Hematopoietic multipotent progenitor cell treated with erythropoietin and hydrocortisone succinate and interleukin-3 and kit ligand, for 17 days (in vitro differentiated cells): Measurements from ENCODE around the gene OR5H2.
"Not testable (repeated sequence)": the region's sequence is repeated elsewhere in the genome, so short reads cannot be mapped to it uniquely, and the experiment has no call there.

ENCODE experiments used
- DNase-seq: peaks from one replicate; pipeline ENCODE4 v3.0.0-alpha.2; 2015; ENCODE audit warnings: low spot score

Gene OR5H2

GRCh38 chr3:98282205-98282604 is at the start of gene OR5H2:
TSS of gene OR5H2 (plus strand) at chr3:98282505. CDS start at chr3:98282903, 398 bp downstream.
- no peak for DNase-seq

- no peak for DNase-seq
Measured at GRCh38 chr3:98233468-98233867, 48.8 kb upstream of the OR5H2 start.

- no peak for DNase-seq
Measured at GRCh38 chr3:98240131-98240530, 42.2 kb upstream of the OR5H2 start.

GRCh38 chr3:98242155-98242554 is 40.1 kb upstream of the OR5H2 start:
- no peak for DNase-seq

- no peak for DNase-seq
Measured at GRCh38 chr3:98243843-98244242, 38.5 kb upstream of the OR5H2 start.

- DNase-seq, result no peak
Measured at GRCh38 chr3:98246142-98246541, 36.2 kb upstream of the OR5H2 start.

- not testable (repeated sequence) for DNase-seq
Measured at GRCh38 chr3:98256026-98256425, 26.3 kb upstream of the OR5H2 start.

- no peak for DNase-seq
Measured at GRCh38 chr3:98259707-98260106, 22.6 kb upstream of the OR5H2 start.

GRCh38 chr3:98262046-98262445 is 20.3 kb upstream of the OR5H2 start:
- no peak for DNase-seq

GRCh38 chr3:98263944-98264343 is 18.4 kb upstream of the OR5H2 start, which contains the start of gene OR5H6:
TSS of gene OR5H6 (plus strand) at chr3:98264244. CDS start at chr3:98264333, 89 bp downstream.
- DNase-seq, result no peak

- no peak for DNase-seq
Measured at GRCh38 chr3:98269846-98270245, 12.5 kb upstream of the OR5H2 start.

- no peak for DNase-seq
Measured at GRCh38 chr3:98272126-98272525, 10.2 kb upstream of the OR5H2 start.

- DNase-seq, result no peak
Measured at GRCh38 chr3:98274914-98275313, 7.4 kb upstream of the OR5H2 start.

GRCh38 chr3:98290916-98291315 is 8.6 kb downstream of the OR5H2 start:
- DNase-seq, result no peak

- DNase-seq, result no peak
Measured at GRCh38 chr3:98291332-98291957, 9.1 kb downstream of the OR5H2 start.

- no peak for DNase-seq
Measured at GRCh38 chr3:98322101-98322500, 39.8 kb downstream of the OR5H2 start.

- DNase-seq, result no peak
Measured at GRCh38 chr3:98322686-98323085, 40.4 kb downstream of the OR5H2 start.

- no peak for DNase-seq
Measured at GRCh38 chr3:98323425-98323824, 41.1 kb downstream of the OR5H2 start.

- no peak for DNase-seq
Measured at GRCh38 chr3:98325055-98325454, 42.8 kb downstream of the OR5H2 start.

GRCh38 chr3:98326105-98326893 is 44.0 kb downstream of the OR5H2 start:
- no peak for DNase-seq

GRCh38 chr3:98326945-98327344 is 44.6 kb downstream of the OR5H2 start:
- no peak for DNase-seq

- DNase-seq, result no peak
Measured at GRCh38 chr3:98328933-98329332, 46.6 kb downstream of the OR5H2 start.

- peak; percentile 23 for DNase-seq
Measured at GRCh38 chr3:98329392-98330124, 47.3 kb downstream of the OR5H2 start.
